Measurements from ENCODE around the gene MAST4. TPM values are rescaled to one million over a fixed set of nuclear protein-coding genes. Genes with fewer than 3 reads are reported as not detected.

Gene MAST4
- polyA plus RNA-seq, 1 experiment = 4.0 TPM

DNA sequence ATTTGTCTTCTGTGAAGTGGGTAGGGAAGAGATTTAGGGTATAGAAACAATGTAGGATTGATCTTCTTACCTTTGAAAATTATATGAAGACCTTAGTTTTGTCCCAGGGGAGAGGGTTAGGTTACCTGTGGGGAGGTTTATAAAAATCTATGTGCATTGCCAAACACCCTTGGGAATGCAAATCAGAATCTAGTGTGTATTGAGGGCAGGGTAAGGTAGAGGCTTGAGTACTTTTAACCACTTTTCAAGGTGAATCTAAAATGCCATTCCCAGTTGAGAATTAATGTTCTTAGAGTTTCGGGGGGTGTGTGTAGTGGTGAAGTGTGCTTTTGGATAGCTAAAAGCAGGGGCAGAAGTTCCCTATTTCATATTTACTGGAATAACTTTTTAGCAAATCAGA, 312.0 kb downstream of the MAST4 start:
- CTCF ChIA-PET = no interaction called here
- no peaks in the 10 kb centered on the region for H3K36me3 ChIP-seq (ENCODE audit: control insufficient read depth, insufficient read depth, low read length)
- H3K27me3 ChIP-seq (ENCODE audit: control insufficient read depth, insufficient read depth, low read length) = no peaks in the 10 kb centered on the region
- TF ChIP-seq, protein P1, sequence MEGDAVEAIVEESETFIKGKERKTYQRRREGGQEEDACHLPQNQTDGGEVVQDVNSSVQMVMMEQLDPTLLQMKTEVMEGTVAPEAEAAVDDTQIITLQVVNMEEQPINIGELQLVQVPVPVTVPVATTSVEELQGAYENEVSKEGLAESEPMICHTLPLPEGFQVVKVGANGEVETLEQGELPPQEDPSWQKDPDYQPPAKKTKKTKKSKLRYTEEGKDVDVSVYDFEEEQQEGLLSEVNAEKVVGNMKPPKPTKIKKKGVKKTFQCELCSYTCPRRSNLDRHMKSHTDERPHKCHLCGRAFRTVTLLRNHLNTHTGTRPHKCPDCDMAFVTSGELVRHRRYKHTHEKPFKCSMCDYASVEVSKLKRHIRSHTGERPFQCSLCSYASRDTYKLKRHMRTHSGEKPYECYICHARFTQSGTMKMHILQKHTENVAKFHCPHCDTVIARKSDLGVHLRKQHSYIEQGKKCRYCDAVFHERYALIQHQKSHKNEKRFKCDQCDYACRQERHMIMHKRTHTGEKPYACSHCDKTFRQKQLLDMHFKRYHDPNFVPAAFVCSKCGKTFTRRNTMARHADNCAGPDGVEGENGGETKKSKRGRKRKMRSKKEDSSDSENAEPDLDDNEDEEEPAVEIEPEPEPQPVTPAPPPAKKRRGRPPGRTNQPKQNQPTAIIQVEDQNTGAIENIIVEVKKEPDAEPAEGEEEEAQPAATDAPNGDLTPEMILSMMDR (IDR thresholded peaks at IDR 0.05; ENCODE audit: insufficient read depth, low read depth, low read length) = no peak
- H3K4me3 ChIP-seq (ENCODE audit: low read depth, low read length) = no peak overlapping the region
- no peak for DNase-seq (ENCODE audit: low read depth)
- POLR2A ChIA-PET = no interaction called here

DNA sequence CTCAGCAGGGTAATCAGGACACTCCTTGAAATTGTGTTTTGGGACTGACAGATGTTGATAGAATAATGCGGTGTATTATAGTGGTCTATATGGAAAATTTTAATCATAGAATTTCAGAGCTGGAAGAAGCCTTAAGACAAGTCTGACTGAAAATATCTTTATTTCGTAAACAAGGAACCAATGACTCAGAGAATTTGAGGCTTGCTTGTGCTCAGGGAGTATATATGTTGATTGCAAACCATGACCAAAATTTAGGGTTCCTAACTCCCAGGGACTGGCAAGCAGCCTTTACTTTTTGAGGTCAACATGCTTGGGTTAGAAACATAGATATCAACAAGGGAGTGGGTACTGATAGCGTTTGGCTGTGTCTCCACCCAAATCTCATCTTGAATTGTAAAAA, 313.2 kb downstream of the MAST4 start:
- TF ChIP-seq, protein P1 (IDR thresholded peaks at IDR 0.05; ENCODE audit: insufficient read depth, low read depth, low read length) = no peak
- no peaks in the 10 kb centered on the region for H3K36me3 ChIP-seq (ENCODE audit: control insufficient read depth, insufficient read depth, low read length)
- H3K27me3 ChIP-seq (ENCODE audit: control insufficient read depth, insufficient read depth, low read length) = no peaks in the 10 kb centered on the region
- CTCF ChIA-PET = interaction anchor here (1.2 kb wide), 1 partner anchor 49 kb away, joined by 3 read pairs; no protein-coding TSS in a partner anchor
- no peak for DNase-seq (ENCODE audit: low read depth)
- H3K4me3 ChIP-seq (ENCODE audit: low read depth, low read length) = no peak overlapping the region
- POLR2A ChIA-PET = no interaction called here

DNA sequence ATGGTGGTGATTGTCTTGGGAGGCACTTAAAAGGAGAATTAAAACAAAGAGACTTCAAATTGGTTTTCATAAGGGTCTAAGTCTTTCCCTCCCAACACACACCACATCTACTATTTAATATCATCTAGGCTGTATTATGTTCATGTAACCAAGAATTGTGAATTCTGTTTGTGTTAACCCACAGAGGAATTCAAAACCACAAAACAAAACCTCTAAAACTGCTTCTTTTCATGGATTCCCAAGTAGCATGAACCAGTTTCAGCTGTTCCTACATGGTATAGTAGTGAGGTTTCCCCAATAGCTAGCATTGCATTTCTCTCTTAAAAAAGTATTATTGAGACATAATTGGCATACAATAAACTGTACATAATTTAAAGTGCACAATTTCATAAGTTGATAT, 316.6 kb downstream of the MAST4 start:
- H3K4me3 ChIP-seq (ENCODE audit: low read depth, low read length) = no peak overlapping the region
- no peaks in the 10 kb centered on the region for H3K27me3 ChIP-seq (ENCODE audit: control insufficient read depth, insufficient read depth, low read length)
- TF ChIP-seq, protein P1 (IDR thresholded peaks at IDR 0.05; ENCODE audit: insufficient read depth, low read depth, low read length) = no peak
- ChIA-PET POLR2A (no interaction called here), CTCF (interaction anchor here (0.5 kb wide), 1 partner anchor 43 kb away, joined by 3 read pairs; no protein-coding TSS in a partner anchor)
- DNase-seq (ENCODE audit: low read depth) = no peak
- H3K36me3 ChIP-seq (ENCODE audit: control insufficient read depth, insufficient read depth, low read length) = no peaks in the 10 kb centered on the region

DNA sequence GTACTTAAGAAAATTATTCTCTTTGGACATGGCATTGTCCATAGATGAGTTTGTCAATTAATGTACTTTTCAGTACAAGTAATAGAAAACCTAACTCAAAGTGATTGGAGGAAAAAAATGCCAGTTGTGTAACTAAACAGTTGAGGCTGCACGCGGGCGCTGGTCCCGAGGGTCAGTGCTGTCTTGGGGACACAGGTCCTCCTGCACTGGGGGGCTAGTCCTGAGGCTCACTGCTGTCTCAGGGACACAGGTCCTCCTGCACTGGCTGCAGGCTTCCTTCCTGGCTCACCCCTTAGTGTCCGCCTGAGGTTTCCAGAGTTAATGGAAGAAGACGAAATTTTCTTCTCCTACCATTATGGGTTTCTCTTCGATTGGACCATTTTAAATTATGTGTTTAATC, 319.3 kb downstream of the MAST4 start:
- DNase-seq (ENCODE audit: low read depth) = no peak
- CTCF ChIA-PET = no interaction called here
- TF ChIP-seq, protein P1 (IDR thresholded peaks at IDR 0.05; ENCODE audit: insufficient read depth, low read depth, low read length) = no peak
- POLR2A ChIA-PET = no interaction called here
- Histone ChIP-seq H3K36me3 (ENCODE audit: control insufficient read depth, insufficient read depth, low read length) (no peaks in the 10 kb centered on the region), H3K27me3 (ENCODE audit: control insufficient read depth, insufficient read depth, low read length) (no peaks in the 10 kb centered on the region), H3K4me3 (ENCODE audit: low read depth, low read length) (no peak overlapping the region)

DNA sequence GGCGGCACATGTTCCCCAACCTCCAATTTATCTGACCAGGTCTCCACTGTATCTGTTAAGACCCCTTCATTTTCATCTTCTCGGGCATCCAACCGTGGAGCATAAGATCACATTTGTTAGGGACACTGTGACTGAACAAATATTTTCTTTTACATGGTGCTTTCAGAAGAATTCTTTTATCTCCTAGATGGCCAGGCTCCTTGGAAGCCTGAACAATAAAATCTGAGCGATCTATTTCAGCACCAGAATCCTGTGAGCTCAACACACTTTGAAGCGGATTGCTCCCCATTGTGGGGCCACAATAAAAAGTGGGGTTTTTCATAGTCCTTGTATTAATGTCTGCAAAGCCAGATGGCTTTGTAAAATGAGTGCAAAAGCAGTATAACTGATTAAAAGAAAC, 326.7 kb downstream of the MAST4 start:
- H3K27me3 ChIP-seq (ENCODE audit: control insufficient read depth, insufficient read depth, low read length) = no peaks in the 10 kb centered on the region
- TF ChIP-seq, protein P1 (IDR thresholded peaks at IDR 0.05; ENCODE audit: insufficient read depth, low read depth, low read length) = no peak
- no peak for DNase-seq (ENCODE audit: low read depth)
- ChIA-PET CTCF (no interaction called here), POLR2A (no interaction called here)
- H3K4me3 ChIP-seq (ENCODE audit: low read depth, low read length) = no peak overlapping the region
- no peaks in the 10 kb centered on the region for H3K36me3 ChIP-seq (ENCODE audit: control insufficient read depth, insufficient read depth, low read length)

Data from BJ (cell line).